ENCODE data around the gene GMCL2.
"Not testable (repeated sequence)": the region's sequence is repeated elsewhere in the genome, so short reads cannot be mapped to it uniquely, and the experiment has no call there.

The GMCL2 gene

GRCh38 chr5:178187014-178187413 is at the start of gene GMCL2:
Gene GMCL2 (minus strand): TSS chr5:178187371. CDS start chr5:178187299, 72 bp downstream.
- no peak for DNase-seq

GRCh38 chr5:178236679-178237078 is 49.5 kb upstream of the GMCL2 start:
- DNase-seq: no peak

- no peak for DNase-seq
These were observed 49.0 kb upstream of the GMCL2 start for GRCh38 chr5:178236126-178236525.

- DNase-seq: no peak
These were observed 48.4 kb upstream of the GMCL2 start for GRCh38 chr5:178235588-178235974.

GRCh38 chr5:178234750-178235587 is 47.8 kb upstream of the GMCL2 start:
- DNase-seq: peak; percentile 59

- DNase-seq: no peak
These were observed 47.1 kb upstream of the GMCL2 start for GRCh38 chr5:178234121-178234749.

- DNase-seq: no peak
These were observed 45.8 kb upstream of the GMCL2 start for GRCh38 chr5:178232920-178233429.

- DNase-seq: peak; percentile 77
These were observed 45.2 kb upstream of the GMCL2 start, which contains the start of gene PHYKPL for GRCh38 chr5:178232124-178232919. Gene PHYKPL (minus strand): TSS chr5:178232802. CDS start chr5:178232550, 252 bp downstream.

- DNase-seq: no peak
These were observed 44.5 kb upstream of the GMCL2 start for GRCh38 chr5:178231539-178232123.

GRCh38 chr5:178230879-178231538 is 43.8 kb upstream of the GMCL2 start:
- DNase-seq: no peak

- DNase-seq: no peak
These were observed 42.7 kb upstream of the GMCL2 start for GRCh38 chr5:178229861-178230260.

GRCh38 chr5:178229111-178229510 is 41.9 kb upstream of the GMCL2 start:
- not testable (repeated sequence) for DNase-seq

- no peak for DNase-seq
These were observed 41.4 kb upstream of the GMCL2 start for GRCh38 chr5:178228609-178229008.

GRCh38 chr5:178227929-178228328 is 40.8 kb upstream of the GMCL2 start:
- DNase-seq: no peak

- no peak for DNase-seq
These were observed 40.0 kb upstream of the GMCL2 start for GRCh38 chr5:178227138-178227659.

- no peak for DNase-seq
These were observed 38.0 kb upstream of the GMCL2 start for GRCh38 chr5:178225174-178225573.

GRCh38 chr5:178224403-178224802 is 37.2 kb upstream of the GMCL2 start:
- no peak for DNase-seq

- no peak for DNase-seq
These were observed 36.7 kb upstream of the GMCL2 start for GRCh38 chr5:178223828-178224335.

GRCh38 chr5:178223196-178223773 is 36.1 kb upstream of the GMCL2 start:
- no peak for DNase-seq

- DNase-seq: no peak
These were observed 35.1 kb upstream of the GMCL2 start for GRCh38 chr5:178222292-178222691.

GRCh38 chr5:178221853-178222252 is 34.7 kb upstream of the GMCL2 start:
- no peak for DNase-seq

Data from stimulated activated naive CD4-positive, alpha-beta T cell treated with Interleukin-2 at 50 U/mL for 16 hours (primary cell).